LHCN-M2 (cell line): ENCODE measurements around the gene PPCDC. TPM values are rescaled to one million over a fixed set of nuclear protein-coding genes. Genes with fewer than 3 reads are reported as not detected.

Experiments
- DNase-seq: peaks from one replicate; pipeline ENCODE4 v3.0.0-alpha.2; 2012; ENCODE audit warnings: low read depth
- total RNA-seq: library from RNA; depleted of rRNA; stranded (reverse); fragments of >200 nt; gene quantifications from 2 replicates; pipeline ENCODE4 v1.2.3, GENCODE V29; 2014

Gene PPCDC
- total RNA-seq, 1 experiment from 2014 or later, result 22.8 TPM

DNA sequence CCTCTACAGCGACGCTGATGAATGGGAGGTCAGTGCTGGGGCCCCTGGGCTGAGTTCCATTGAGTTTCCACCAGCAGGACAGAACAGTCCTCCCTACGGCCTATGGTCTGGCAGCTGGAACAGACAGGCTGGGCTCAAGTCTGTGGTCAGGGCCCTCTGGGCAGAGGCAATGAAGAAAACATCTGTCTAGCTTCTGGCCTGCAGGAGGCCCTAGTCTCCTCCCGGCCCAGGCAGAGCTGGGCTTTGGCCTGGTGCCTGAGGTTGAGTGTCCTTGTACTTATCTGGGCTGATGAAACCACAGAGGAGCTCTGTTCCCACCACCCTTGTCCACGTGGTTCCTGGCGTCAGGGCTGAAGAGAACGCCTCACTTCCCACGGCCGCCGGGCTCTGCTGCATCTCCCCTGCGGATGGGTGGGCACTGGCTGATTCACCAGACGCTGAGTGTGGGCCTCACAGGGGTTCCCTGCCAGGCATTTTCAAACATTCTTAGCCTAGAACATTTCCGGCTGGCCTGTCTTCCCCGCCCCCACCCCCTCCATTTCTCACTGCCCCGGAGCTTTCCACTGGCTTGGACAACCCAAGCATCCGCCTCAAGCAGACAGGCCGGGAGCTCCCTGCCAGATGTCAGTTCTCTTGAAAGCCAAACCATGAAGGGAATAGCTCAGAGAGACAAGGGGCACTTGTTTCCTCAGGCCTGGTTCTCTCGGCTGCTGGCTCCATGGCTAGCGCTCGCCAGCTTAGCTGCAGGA is 20.3 kb downstream of the PPCDC start:
- peak; percentile 98 for DNase-seq

DNA sequence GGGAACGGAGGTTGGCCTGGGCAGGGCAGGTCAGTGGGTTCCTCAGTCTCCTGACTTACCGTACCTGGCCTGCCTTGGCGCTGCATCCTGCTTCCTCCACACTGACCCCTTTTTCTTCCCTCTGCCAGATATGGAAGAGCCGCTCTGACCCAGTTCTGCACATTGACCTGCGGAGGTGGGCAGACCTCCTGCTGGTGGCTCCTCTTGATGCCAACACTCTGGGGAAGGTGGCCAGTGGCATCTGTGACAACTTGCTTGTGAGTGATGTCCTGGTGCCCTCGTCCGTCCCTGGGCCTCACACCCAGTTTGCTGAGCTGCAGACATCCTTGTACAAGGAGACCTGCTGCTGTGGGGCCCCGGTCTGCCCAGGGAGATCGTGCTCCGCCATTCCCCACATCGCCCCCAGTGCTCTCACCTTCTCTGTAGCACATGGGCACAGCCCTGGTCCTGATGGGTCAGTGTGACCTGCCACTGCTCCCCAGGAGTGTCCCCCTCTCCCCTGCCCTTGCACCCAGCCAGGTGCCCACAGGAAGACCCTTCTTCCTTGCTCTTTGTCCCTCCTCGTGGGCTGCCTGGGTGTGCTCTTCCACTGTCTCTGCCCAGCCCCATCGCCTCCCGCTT is 21.0 kb downstream of the PPCDC start:
- DNase-seq, result no peak

DNA sequence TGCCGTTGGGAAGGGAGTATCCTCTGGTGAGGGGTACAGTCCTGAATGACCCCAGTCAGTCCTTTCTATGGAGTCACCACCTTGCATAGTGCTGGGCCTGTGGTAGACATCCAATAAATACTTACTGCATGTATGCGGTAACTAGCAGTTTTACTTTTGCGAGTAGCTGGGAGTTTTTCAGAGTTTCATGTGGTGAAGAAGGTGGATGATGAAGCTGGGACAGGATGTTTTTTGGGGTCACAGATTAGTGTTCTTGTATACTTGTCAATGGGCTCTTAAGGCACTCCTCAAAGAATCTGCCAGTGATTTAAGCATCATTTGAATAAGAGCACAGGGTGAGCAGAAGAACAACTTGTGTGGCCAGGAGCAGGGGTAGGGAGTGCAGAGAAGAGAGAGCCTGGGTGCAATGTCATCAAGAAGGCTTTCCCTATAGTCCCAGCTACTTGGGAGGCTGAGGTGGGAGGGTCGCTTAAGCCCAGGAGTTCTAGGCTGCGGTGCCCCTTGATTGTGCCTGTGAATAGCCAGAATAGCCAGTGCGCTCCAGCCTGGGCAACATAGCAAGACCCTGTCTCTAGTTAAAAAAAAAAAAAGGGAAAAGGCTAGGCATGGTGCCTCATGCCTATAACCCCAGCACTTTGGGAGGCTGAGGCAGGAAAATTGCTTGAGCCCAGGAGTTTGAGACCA is 22.1 kb downstream of the PPCDC start:
- no peak for DNase-seq

DNA sequence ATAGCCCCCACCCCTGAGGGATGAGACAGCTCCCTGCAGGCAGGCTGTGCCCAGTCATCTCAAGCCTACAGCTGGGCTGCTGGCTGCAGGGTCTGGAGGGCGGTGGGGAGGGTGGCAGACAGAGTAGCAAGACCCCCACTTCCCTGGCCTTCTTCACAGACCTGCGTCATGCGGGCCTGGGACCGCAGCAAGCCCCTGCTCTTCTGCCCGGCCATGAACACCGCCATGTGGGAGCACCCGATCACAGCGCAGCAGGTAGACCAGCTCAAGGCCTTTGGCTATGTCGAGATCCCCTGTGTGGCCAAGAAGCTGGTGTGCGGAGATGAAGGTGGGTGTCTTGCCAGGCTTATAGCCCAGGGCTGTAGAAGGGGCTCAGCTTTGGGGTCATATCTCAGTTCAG is 25.0 kb downstream of the PPCDC start:
- DNase-seq, result no peak

DNA sequence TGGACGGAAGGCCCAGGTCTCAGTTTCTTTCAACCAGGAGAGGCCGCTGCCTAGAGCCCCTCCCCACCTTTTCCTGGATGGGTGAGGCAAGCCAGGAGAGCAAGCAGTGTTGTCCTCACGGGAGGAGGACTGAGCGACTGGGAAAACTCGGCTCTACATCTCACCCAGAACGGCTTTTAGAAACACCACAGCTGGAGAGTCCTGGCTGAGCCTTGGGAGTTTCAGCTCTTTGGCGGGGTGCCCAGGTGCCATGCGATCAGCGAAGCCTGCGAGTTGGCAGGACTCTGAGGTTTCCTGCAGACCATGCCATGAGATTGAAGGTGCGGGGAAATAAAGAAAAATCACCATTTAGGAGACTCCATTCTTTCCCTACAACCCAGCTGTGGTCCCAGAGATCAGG is 26.0 kb downstream of the PPCDC start:
- DNase-seq, result no peak

DNA sequence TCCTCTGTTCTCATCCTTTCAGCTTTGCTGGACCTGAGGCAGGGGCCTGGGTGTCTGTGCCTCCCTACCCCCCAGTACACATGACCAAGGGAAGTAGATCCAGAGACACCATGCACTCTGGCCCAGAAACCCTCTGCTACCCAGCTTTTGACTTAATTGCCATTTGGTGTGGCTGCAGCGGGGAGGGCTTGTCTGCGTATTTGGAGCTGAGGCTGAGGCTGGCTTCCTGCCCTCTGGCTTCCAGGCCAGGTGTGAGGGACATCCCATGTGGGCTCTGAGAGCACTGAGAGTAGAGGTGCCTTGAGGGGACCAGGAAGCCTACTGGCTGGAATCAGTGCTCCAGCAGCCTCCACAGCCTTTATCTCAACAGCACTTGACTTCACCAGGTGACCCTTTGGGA is 26.9 kb downstream of the PPCDC start:
- no peak for DNase-seq

DNA sequence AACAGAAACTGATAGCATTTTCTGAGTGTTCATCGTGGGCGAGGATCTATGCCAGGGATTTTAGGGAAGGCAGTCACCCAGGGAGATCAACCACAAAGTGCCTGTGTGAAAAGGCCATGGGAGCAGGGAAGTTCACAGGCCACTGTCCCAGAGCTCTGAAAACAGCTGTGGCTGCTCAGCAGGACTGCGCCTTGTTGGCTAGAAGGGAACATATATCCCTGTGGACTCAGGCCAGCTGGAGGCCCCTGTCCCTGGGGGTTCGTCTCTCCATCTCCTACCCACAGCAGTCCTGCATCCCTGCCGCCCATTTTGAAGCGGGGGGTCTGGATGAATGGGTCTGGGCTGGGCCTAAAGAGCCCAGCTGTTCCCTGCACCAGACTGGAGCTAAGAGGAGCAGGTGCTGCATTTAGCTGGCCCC is 27.8 kb downstream of the PPCDC start:
- DNase-seq, result peak; percentile 60

DNA sequence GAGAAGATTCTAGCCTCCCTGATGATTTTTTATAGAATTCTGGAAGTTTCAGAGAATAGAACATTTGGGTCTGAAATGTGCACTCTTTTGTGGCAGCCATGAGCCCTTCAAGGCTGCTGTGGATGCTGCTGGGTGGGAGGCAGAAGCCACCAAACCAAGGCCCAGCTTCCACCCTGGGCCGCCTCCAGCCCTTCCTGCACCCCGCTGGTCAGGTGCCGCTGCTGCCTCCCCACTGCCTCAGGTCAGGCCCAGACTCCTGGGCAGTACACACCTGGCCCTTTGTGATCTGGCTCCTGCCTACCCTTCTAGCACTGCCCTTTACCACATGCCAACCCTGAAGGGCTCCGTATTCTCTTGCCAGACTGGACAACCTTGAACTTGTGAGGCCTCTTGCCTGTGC is 28.3 kb downstream of the PPCDC start:
- DNase-seq, result no peak

DNA sequence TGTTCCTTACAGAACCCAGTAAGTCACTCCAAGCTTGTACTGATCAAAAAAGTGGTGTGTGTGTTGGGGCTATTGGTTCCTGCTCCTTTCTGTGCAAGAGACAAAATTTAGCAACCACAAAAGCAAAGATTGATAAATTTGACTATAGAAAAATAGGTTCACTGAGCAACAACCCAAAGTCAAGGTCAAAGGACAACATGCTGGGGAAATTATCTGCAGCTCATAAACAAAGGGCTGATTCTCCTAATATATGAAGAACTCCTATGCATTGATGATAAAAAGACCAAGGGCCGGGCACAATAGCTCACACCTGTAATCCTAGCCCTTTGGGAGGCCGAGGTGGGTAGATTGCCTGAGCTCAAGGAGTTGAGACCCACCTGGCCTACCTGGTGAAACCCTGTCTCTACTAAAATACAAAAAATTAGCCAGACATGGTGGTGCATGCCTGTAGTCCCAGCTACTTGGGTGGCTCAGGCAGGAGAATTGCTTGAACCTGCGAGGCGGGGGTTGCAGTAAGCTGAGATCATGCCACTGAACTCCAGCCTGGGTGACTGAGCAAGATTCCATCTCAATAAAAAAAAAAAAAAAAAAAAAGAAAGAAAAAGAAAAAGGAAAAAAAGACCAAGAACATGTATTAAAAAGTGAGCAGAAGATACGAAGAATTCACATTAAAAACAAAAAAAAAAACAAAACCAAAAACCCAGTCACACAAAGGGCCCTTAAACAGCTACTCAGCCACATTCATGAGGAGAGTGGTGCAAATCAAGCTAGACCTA is 29.8 kb downstream of the PPCDC start:
- no peak for DNase-seq

DNA sequence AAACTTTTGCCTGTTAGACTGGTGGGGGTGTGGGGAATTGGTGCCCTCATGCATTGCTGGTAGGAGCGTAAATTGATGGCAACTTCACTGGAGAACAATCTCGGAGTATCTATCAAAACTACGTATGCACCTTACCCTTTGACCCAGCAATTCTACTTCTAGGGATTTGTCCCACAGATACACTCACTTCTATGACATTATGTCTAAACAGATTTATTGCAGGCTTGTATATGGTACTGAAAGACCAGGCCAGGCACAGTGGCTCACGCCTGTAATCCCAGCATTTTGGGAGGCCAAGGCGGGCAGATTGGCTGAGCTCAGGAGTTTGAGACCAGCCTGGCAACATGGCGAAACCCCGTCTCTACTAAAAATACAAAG is 30.3 kb downstream of the PPCDC start:
- no peak for DNase-seq

DNA sequence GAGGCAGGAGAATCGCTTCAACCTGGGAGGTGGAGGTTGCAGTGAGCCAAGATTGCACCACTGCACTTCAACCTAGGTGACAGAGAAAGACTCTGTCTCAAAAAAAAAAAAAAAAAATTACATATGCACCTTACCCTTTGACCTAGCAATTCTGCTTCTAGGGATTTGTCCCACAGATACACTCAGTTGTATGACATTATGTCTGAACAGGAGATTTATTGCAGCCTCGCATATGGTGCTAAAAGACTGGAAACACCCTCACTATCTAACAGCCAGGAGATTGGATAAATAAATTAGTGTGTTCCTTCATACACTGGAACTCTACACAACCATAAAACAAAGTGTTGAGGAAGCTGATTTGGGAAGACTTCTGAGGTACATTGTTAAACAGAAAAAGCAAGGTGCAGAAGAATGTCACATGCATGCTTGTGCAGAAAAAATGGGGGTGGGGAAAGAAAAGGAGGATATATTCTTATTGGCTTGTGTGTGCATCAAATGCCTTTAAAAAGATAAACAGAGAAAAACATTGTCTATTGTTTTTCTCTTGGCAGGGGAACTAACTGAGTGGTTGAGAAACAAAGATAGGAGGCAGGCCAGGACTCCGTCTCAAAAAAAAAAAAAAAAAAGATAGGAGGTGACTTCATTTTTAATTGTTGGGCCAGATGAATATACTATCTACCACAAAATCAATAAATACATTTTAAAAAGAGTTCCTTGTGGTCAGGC is 30.9 kb downstream of the PPCDC start:
- DNase-seq, result no peak

DNA sequence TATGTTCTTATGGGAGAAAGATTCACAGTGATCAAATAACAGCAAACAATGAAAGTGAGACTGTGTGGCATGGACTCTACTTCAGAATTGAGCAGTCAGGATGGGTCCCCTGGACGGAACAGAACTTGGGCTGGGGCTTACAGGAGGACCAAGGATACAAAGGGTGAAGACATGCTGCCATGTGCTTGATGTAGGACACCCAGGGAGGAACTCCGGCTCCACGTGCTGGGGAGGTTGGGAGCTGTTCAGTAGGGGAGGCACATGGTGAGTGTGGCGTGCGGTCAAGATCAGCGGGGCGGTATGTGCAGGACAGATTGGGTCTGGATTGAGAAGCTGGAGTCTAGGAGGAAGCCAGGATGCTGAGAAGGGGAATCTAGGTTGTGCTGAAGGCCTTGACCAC is 32.6 kb downstream of the PPCDC start:
- DNase-seq, result no peak

DNA sequence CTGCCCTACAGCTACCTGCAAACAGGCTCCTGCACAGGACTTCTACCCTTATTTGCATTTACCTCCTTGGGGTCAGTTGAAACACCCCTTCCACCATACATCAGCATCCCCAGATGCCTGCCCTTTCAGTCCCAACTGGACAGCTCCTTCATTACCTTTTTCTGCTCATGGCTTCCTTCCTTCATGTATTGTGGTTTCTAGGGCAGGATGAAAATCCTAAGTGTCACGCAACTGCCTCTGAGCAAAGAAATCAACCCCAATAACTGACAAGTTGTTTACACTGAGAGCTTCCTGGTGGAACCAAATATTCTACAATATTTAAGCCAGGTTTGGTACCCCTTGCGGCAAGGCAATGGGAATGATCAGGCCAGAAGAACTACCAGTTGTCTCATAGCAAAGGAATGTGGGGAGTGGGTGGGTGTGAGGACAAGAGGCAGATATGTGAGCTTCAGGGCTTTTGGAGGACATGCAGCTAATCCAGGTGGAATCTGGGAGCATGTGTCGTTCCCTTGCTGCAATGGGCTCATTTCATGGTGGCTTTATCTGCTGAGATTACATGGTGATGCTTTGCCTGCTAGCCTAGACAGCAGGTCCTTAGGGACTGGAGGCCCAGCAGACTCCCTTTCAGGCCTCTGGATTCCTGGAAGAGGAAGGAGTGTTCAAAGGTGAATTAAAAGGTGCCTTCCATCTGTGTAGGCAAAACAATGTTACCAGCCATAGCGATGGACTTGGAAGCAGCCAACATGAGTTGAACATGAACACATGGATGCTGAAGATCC is 34.9 kb downstream of the PPCDC start:
- no peak for DNase-seq

DNA sequence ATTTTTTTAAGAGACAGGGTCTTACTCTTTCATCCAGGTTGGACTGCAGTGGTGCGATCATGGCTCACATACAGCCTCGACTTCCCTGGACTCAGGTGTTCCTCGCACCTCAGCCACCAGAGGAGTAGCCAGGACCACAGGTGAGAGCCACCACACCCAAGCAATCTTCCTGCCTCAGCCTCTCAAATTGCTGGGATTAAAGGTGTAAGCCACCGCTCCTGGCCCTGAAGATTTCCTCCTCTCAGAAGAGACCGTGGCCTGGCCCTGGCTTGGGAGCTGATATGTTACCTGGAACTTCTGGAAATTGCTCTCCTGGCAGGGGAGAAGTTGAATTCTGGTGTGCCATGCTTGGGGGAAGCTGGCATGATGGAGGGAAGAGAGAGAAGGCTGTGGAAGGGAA is 36.2 kb downstream of the PPCDC start:
- no peak for DNase-seq

DNA sequence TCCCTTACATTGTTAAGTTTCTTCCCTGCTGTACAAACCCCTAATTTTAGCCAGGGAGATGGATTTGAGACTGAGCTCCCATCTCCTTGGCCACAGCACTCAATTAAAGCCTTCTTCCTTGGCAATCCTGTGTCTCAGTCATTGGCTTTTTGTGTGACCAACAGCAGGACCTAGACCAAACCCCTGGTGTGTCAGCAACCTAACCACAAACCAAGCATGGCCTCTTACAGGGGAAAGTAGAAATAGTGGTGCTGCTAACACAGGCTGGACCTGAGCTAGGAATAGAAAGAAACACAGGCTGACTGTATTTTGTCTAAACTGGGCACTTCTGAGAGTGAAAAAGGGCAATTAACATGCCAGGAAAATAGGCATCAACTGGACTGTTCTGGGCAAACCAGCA is 37.9 kb downstream of the PPCDC start:
- peak; percentile 66 for DNase-seq

DNA sequence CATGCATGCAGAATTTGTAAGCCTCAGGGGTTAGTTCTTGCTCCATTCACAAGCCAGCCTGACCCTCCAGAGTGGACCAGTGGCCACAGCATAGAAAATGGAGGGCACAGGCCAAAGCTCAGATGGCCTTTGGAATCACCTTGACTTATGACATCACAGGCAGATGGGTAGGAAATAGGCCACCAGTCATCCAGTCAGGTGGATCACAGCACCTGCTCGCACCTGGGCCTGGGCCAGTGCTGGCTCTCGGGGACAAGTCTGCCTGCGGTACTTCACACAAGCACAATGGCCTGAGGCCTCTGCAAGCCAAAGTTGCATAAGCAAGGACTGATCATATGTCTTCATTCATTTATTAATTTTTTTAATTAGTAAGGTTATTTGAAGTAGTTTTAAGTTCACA is 39.3 kb downstream of the PPCDC start:
- DNase-seq, result no peak

DNA sequence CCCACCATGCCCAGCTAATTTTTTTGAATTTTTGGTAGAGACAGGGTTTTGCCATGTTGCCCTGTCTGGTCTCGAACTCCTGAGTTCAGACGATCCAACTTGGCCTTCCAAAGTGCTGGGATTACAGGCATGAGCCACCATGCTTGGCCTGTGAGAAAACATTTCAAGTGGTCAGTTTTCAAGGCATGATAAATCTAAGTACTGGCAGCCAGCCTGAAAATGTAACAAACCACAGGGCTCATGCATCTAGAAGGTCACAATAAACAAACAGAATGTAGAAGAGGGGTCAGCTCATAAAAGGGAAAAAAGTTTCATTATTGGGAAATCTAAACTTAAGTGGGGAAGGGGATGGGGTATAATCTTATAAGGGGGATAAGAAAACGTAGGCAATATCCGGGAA is 39.9 kb downstream of the PPCDC start:
- DNase-seq, result peak; percentile 73

DNA sequence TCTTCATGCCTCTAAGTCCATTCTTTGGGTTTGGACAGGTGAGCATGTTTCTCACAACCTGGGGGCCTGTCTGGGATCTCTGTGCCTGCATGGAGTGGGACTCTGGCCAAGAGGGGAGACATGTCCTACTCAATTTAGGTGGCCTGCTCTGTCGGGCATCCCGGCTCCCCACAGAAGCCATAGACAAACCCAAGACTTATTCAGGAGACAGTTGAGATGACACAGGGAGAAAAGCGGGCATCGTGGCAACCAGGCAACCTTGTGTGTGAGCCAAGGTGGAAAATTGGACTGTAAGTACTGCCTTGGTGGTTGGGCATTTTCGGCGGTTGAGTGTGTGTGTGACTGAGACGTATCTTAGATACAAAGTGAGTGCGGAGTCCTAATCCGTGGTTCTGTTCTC is 40.5 kb downstream of the PPCDC start:
- DNase-seq, result no peak

DNA sequence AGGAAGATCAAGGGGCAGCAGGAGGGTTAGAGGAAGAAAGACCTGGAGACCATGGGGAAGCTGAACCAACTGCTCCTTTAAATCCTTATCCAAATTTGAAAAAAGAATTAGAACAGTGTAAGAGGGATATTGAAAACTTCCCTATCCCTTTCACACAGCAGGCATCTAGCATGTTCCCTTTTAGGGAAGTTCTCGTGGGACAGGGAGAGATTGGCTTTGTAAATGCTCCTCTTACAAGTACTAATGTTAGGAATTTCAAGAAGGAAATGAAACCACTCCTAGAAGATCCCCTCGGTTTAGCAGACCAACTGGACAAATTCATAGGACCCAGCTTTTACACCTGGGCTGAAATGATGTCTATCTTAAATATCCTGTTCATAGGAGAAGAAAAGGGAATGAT is 41.5 kb downstream of the PPCDC start:
- no peak for DNase-seq

DNA sequence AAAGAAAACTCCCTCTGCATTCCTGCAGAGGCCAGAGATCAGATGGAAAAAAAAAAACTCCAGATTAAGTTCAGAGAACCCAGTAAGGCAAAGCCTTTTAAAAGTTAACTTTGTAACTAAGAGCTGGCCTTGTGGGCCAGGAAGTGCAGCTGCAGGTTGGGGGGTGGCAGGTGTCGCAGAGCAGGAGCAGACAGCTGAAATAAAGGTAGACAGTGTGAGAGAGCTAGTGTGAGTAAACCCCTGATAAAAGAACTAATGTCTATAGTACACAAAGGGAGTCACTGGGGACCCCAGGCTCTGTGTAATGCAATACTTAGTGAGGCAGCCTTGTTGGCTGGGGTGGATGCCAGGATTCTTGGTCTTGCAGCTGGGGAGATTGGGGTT is 42.1 kb downstream of the PPCDC start:
- peak; percentile 35 for DNase-seq
